ENCODE measurements around the gene ANKRD17. TPM values are rescaled to one million over a fixed set of nuclear protein-coding genes. Genes with fewer than 3 reads are reported as not detected.
A peak's percentile ranks its signal among the peaks of the same experiment; 100 is the strongest.

The ANKRD17 gene
- total RNA-seq, 1 experiment from 2014 or later, result 62.1 TPM

DNA sequence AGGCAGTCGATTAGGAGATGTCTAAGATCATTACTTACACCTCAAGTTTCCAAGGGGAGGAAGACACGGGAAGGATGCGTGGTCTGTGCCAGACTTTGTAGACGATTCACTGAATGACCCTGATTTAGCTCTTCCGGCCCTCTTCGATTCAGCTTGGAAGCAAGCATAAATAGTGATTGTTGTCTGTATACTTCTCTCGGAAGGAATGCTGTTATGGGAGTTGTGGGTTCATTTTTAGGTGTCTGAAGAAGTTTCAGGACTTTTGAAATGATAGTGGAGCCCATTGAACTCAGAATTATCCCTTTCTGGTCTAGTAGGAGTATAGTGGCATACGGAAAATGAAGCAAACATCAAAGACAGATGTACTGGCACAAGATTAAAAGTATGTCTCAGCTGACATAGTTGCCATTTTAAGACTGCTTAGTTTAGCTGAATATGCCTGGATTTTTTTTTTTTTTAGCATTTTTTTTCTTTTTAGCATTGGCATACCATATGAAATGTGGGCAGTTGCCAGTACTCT, 1.0 kb upstream of the ANKRD17 start:
- DNase-seq (ENCODE audit: low read depth, low spot score), result no peak
- TF ChIP-seq EGR1 (IDR thresholded peaks at IDR 0.05; ENCODE audit: low read depth) (no peak), SIN3A (IDR thresholded peaks at IDR 0.05; ENCODE audit: low read depth) (no peak), EZH2 (IDR thresholded peaks at IDR 0.05) (no peak), SRF (IDR thresholded peaks at IDR 0.05; ENCODE audit: low read depth) (no peak), CEBPB (IDR thresholded peaks at IDR 0.05; ENCODE audit: low read depth) (no peak), EZH2phosphoT487 (IDR thresholded peaks at IDR 0.05; ENCODE audit: borderline replicate concordance) (no peak), POLR2AphosphoS5 (IDR thresholded peaks at IDR 0.05; ENCODE audit: low read depth, low read length) (no peak), ZFX (IDR thresholded peaks at IDR 0.05) (no peak), TCF7L2 (IDR thresholded peaks at IDR 0.05; ENCODE audit: borderline replicate concordance, extremely low read depth, insufficient read depth, insufficient read length) (no peak), YY1 (IDR thresholded peaks at IDR 0.05; ENCODE audit: extremely low read depth, insufficient replicate concordance, low read depth, low read length) (no peak), RAD21 (IDR thresholded peaks at IDR 0.05; ENCODE audit: low read depth) (no peak)
- TF ChIP-seq, protein P1, sequence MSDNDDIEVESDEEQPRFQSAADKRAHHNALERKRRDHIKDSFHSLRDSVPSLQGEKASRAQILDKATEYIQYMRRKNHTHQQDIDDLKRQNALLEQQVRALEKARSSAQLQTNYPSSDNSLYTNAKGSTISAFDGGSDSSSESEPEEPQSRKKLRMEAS (IDR thresholded peaks at IDR 0.05), result no peak
- TF ChIP-seq, protein P2, sequence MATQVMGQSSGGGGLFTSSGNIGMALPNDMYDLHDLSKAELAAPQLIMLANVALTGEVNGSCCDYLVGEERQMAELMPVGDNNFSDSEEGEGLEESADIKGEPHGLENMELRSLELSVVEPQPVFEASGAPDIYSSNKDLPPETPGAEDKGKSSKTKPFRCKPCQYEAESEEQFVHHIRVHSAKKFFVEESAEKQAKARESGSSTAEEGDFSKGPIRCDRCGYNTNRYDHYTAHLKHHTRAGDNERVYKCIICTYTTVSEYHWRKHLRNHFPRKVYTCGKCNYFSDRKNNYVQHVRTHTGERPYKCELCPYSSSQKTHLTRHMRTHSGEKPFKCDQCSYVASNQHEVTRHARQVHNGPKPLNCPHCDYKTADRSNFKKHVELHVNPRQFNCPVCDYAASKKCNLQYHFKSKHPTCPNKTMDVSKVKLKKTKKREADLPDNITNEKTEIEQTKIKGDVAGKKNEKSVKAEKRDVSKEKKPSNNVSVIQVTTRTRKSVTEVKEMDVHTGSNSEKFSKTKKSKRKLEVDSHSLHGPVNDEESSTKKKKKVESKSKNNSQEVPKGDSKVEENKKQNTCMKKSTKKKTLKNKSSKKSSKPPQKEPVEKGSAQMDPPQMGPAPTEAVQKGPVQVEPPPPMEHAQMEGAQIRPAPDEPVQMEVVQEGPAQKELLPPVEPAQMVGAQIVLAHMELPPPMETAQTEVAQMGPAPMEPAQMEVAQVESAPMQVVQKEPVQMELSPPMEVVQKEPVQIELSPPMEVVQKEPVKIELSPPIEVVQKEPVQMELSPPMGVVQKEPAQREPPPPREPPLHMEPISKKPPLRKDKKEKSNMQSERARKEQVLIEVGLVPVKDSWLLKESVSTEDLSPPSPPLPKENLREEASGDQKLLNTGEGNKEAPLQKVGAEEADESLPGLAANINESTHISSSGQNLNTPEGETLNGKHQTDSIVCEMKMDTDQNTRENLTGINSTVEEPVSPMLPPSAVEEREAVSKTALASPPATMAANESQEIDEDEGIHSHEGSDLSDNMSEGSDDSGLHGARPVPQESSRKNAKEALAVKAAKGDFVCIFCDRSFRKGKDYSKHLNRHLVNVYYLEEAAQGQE (IDR thresholded peaks at IDR 0.05; ENCODE audit: low read depth), result no peak
- intact Hi-C loops (cut with micrococcal nuclease), result loop anchor here (5.0 kb wide), 2 partner anchors 132 to 222 kb away; no protein-coding TSS in a partner anchor

More for the DNA sequence above, 1.0 kb upstream of the ANKRD17 start:
- Histone ChIP-seq H3K27me3 (ENCODE audit: insufficient read depth, low read length) (no peaks in the 10 kb centered on the region), H3K4me2 (ENCODE audit: low read length) (peak overlapping the region; percentile 80), H3K27ac (ENCODE audit: low read depth, low read length) (peak overlapping the region; percentile 94), H3K9me2 (ENCODE audit: insufficient read depth) (no peaks in the 10 kb centered on the region), H3K4me3 (replicated peaks in 1 of 2; ENCODE audit: low read depth in 1 of 2, low read length in 2 of 2) (peak overlapping the region; percentile 75 to 84), H4K20me1 (ENCODE audit: insufficient read depth) (peaks cover 14% of the 10 kb centered on the region; the same call in 1 of the 2 replicates), H2AFZ (ENCODE audit: low read depth, low read length, poor library complexity, severe bottlenecking) (peak overlapping the region; percentile 69), H3K9me3 (ENCODE audit: control insufficient read depth in 1 of 2, insufficient read depth in 1 of 2, low read depth in 1 of 2, low read length in 2 of 2) (no peaks in the 10 kb centered on the region), H3K9ac (ENCODE audit: low read length) (peak overlapping the region; percentile 99), H3K36me3 (ENCODE audit: control insufficient read depth in 1 of 2, insufficient read depth in 2 of 2, low read length in 2 of 2) (peaks cover 0 to 5% of the 10 kb centered on the region in 2 experiments; a peak in 1 of 4 replicates), H3K79me2 (ENCODE audit: insufficient read depth, low read length) (peaks cover 70% of the 10 kb centered on the region), H3K4me1 (ENCODE audit: control insufficient read depth in 1 of 2, insufficient read depth in 2 of 2, low read length in 2 of 2) (peaks cover 9 to 12% of the 10 kb centered on the region in 2 experiments; a peak in 3 of 4 replicates)
- BruUV-seq (replicated peaks), result TSS peak; percentile 74
- ChIA-PET RAD21 (ENCODE audit: low non-redundant PET in 1 of 2, low total read pairs in 2 of 2, uncharacterized antibody in 2 of 2, unreplicated experiment in 2 of 2) (no interaction called here), CTCF (interaction anchor here (0.5 to 1.6 kb wide), 3 partner anchors 9 to 394 kb away, joined by 3 to 5 read pairs (median 5); no protein-coding TSS in a partner anchor), POLR2A (no interaction called here)
- ATAC-seq, result peak; percentile 4
